ENCODE data around the gene DHX36.

The DHX36 gene

GRCh38 chr3:154224366-154224765 lies 99.9 kb downstream of the DHX36 start:
- no peak for DNase-seq

DNA sequence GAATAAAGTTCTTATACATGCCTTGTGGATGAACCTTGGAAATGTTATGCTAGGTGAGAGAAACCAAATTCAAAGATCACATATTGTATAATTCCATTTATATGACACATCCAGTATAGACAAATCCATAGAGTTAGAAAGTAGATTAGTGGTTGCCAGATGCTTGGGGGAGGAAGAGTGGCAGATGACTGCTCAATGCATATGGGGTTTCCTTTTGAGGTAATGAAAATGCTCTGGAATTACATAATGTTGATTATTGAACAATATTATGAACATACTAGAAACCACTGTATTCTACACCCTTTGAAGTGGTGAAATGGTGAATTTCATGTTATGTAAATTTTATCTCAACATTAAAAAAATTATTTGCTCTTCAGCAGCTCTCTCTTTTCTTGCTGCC lies 100.8 kb downstream of the DHX36 start:
- DNase-seq, result no peak

All from suppressor macrophage (primary cell).